Stimulated activated CD4-positive, alpha-beta T cell treated with anti-CD3 and anti-CD28 coated beads, Interleukin-1b, Interleukin-23, amount 100 ng/mL, for 1 hour (primary cell): ENCODE results near the gene CCDC137.

Experiments used
- DNase-seq, 2 donors: peaks; one replicate each; pipeline ENCODE4 v3.0.0-alpha.2; 2020; ENCODE audit warnings: low read depth in 2 of 2

Gene CCDC137

DNA sequence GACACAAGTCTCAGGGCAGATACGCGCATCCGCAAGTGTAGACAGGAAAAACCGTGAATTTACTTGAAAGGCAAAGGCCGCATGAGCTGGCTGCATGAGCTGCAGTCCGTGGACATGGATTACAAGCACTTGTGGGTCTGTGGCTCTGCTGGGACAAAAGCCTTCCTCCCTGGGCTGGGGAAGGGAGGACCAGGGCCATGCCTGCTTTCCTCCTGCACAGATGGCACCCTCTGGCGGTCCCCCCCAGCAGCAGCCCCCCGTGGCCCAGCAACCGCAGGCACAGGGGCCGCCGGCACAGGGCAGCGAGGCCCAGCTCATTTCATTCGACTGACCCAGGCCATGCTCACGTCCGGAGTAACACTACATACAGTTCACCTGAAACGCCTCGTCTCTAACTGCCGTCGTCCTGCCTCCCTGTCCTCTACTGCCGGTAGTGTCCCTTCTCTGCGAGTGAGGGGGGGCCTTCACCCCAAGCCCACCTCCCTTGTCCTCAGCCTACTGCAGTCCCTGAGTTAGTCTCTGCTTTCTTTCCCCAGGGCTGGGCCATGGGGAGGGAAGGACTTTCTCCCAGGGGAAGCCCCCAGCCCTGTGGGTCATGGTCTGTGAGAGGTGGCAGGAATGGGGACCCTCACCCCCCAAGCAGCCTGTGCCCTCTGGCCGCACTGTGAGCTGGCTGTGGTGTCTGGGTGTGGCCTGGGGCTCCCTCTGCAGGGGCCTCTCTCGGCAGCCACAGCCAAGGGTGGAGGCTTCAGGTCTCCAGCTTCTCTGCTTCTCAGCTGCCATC, 34.9 kb downstream of the CCDC137 start:
- no peak for DNase-seq

- DNase-seq: peak; percentile 68 to 77
Observed at GRCh38 chr17:81702934-81703746, 36.6 kb downstream of the CCDC137 start, which contains the start of gene MRPL12. TSS of gene MRPL12 (plus strand) at chr17:81703367. CDS start at chr17:81703502, 135 bp downstream.

DNA sequence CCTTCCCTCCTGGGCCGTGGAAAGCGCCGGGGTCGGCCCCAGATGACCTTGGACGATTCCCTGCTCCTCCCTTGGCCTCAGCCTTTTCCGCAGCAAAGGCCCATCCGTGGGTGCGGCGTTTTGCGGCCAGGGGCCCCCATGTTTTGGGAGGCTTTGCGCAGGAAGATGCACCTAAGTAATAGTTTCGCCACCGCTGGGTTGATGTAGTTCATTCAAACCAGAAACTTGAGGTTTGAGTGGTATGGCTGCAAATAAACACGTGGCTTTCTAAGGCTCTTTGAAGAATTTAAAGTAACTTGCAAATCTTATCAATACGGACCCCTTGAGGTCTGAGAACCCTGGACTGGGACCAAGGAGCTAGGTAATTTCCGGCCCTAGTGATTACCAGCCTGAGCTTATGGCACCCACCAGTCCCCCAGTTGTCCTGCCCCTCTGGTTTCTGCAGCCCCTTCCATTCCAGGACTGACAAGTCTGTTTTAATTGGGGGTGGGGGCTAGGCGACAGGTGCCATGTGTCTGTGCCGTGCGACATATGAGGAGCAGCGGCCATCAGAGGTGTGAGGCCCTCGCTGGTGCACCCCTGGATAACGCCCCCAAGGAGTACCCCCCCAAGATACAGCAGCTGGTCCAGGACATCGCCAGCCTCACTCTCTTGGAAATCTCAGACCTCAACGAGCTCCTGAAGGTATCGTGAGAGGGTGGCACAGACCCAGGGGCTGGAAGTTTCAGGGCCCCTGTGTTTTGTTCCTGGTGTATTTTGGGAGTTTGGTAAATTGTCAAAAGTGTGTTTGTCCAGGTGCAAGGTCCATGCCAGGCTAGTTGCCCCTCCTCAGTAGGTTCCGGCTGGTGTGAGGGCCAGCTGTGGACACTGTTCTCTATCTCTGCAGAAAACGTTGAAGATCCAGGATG, 37.5 kb downstream of the CCDC137 start:
- DNase-seq: no peak

DNA sequence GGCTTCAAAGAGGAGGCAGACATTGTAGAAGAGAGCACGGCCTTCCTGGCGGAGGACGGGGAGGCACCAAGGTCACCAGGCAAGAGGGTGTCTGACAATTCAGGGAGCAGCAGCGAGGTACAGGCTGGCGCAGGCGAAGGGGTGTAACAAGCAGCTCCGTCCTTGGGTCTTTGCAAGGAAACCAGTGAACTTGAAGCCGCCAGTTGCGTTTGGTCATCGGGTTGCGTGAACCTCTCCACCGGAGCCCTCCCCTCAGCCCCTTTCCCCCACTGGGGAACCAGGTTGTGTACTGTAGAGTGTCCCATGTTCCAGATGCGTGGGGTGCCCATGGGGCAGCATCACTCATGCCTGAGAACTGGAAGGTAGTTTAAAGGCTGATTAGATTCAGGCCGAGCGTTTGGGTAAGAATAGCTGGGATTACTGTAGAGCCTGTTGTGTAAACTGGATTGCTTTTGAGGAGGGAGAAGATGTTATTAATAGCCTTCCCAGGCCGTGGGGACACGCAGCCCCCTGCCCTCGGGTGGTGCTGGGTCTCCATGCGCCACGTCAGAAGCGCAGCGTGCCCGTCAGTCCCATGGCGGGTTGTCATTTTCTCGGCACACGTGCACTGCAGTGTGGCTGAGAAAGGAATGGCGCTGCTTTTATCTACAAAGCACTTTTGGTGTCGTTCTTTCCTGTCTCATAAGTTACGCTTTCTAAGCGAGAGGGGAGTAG, 39.1 kb downstream of the CCDC137 start:
- DNase-seq: no peak

- no peak for DNase-seq
Observed at GRCh38 chr17:81706232-81706611, 39.7 kb downstream of the CCDC137 start.

- DNase-seq: no peak
Observed at GRCh38 chr17:81706757-81707624, 40.5 kb downstream of the CCDC137 start.

GRCh38 chr17:81707725-81708646, 41.4 kb downstream of the CCDC137 start:
- DNase-seq: no peak

DNA sequence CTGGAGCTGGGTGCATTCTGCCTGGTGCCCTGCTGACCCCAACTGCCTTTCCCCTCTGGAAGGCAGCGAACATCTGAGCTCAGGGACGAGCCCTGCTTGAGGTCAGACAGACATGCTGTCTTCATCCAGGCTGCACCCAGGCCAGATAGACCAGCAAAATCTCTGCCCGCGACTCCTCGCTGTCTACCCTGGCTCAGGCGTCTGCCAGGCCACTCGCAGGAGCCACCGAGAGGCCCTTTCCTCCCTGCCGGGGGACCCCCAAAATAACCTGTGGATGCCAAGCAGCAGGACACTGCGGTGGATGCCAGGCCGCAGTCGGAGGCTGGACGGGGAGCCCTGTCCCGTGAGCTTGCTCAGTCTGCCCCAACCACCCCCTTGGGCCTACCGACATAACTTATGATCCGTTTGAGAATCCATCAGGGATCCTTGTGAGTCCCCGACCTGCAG, 42.2 kb downstream of the CCDC137 start:
- no peak for DNase-seq

- no peak for DNase-seq
Observed at GRCh38 chr17:81710514-81711308, 44.2 kb downstream of the CCDC137 start.

DNA sequence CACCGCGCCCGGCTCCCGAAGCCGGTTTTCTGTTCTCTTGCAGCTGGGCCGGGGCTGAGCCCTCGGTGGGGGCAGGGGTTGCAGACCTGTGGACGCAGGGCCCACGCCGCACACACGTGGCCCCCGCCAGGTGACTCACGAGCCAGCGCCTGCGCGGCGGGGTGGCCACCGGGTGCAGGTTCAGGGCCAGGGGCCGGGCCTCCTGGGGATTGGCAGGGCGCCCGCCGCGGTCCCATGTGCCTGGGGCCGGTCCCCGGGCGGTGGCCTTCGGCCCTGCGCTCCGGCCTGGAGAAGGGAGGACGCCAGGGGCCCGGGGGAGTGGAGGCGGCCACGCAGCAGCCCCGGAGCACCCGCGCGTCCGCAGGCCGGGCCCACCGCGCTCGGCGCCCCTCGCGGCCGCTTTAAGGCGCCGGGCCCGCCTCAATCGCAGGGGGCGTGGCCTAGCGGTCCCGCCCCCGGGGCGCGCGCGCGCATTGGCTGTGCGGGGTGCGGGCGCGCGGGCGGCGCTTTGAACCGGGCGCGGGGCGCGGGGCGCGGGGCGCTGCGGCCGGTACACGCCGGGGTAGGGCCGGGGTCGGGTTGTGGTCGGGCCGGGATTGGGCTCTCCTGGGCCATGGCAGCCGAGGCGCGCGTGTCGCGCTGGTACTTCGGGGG, 45.4 kb downstream of the CCDC137 start, which contains the start of gene SLC25A10:
Gene SLC25A10 (plus strand): TSS at position 471 of the 654 bp plus-strand sequence. CDS start 143 bp downstream, at position 614.
- DNase-seq: peak; percentile 36 to 64

DNA sequence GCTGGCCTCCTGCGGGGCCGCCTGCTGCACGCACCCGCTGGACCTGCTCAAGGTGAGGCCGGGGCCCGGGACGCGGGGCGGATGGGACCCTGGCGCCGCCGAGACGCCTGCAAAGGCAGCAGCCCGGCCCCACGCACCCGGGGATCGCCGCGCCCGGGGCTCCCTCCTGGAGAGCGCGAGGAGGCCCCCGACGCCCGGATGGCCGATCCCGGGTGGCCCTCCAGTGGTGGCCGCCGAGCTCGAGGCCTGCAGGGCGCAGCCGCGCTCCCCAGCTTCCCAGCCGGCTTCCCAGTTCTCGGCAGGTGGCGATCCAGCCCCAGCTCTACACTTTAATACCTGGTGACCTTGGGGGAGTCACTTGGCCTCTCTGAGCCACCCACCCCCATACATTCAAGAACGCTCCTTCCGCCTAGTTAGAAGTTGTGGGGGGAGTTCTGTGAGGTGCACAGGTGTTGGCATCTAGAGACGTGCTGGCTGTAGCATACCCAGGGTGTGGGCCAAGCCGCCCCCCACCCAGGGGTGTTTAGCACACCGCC, 46.0 kb downstream of the CCDC137 start:
- no peak for DNase-seq

GRCh38 chr17:81713004-81713555, 46.5 kb downstream of the CCDC137 start:
- DNase-seq: no peak

DNA sequence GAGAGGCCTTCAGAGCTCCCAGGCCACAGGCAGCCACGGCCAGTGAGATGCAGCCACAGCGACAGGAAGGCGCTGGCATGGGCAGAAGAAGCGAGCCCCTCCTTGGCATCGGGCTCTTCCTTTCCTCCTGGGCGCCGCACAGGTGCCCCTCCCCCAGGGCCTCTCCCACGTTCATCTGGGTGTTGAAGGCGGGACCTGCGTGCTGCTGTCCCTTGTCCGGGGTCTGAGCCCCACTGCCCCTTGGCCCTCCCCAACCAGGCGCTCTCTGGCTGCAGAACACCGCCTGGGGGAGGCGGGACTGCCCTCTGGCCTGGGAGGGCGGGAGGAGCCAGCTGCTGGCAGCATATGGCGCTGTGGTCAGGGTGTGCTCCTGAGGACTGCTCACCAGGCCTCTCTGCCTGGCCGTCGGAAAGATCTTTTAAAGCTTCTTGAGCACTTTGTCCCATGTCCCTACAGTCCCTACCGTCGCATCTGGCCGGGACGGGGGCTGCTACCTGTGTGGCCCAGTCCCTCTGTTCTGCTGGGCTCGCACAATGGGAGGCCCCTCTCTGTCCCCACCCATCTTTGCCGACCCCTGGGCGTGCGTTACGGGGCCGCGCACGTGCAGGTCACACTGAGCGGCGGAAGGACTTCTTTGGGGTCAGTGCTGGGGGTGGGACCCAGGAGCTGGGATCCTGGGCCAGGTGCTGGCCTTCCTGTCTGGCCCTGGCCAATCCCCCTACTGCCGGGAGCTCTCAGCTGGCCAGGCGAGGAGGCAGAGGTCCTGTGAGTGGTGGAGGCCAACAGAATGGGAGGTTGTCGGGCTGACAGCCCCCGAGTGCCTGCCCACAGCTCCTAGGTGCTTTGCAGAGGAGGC, 47.2 kb downstream of the CCDC137 start:
- no peak for DNase-seq

- no peak for DNase-seq
Observed at GRCh38 chr17:81714412-81715106, 48.0 kb downstream of the CCDC137 start.

- no peak for DNase-seq
Observed at GRCh38 chr17:81715107-81715871, 48.8 kb downstream of the CCDC137 start.
